Panc1 (cell line): ENCODE data around the gene TMEM39A. TPM values are rescaled to one million over a fixed set of nuclear protein-coding genes. Genes with fewer than 3 reads are reported as not detected.

Source experiments
- ATAC-seq: fragments of 200-7000 bp; cut with Tn5 transposase; 2 replicates; pipeline ENCODE4 v1.9.1; 2020; ENCODE audit warnings: mild to moderate bottlenecking, moderate library complexity
- BruUV-seq: library from RNA; stranded (reverse); fragments of 400-500 nt; replicated peaks from 2 replicates; lab custom pipeline; 2021; lab: Mats Ljungman, UMichigan
- CTCF ChIA-PET: fragments of 300-600 bp; sonication (Branson Sonifier 250); formaldehyde crosslinking; loops from one replicate; lab custom pipeline; 2022; ENCODE audit warnings: antibody characterized with exemption; lab: Charles Lee
- POLR2A ChIA-PET: fragments of 300-600 bp; sonication (Branson Sonifier 250); formaldehyde crosslinking; loops from one replicate; lab custom pipeline; 2022; ENCODE audit warnings: antibody characterized with exemption; lab: Charles Lee
- DNase-seq: peaks from one replicate; pipeline ENCODE4 v3.0.0-alpha.2; 2010; ENCODE audit warnings: low read depth, low spot score
- H3K27ac ChIP-seq: 2 replicates; pipeline ENCODE4 v1.5.1; 2011; ENCODE audit warnings: mild to moderate bottlenecking, low read length, inconsistent platforms
- H3K27me3 ChIP-seq: fragments of 200-500 bp; sonication (Bioruptor generic); 2 replicates; pipeline ENCODE4 v1.6.0; 2014; ENCODE audit warnings: low read length, inconsistent platforms; ENCODE audit not compliant: control insufficient read depth, insufficient read depth
- H3K36me3 ChIP-seq: fragments of 200-500 bp; sonication (Bioruptor generic); 2 replicates; pipeline ENCODE4 v1.5.1; 2014; ENCODE audit warnings: inconsistent platforms, mild to moderate bottlenecking, low read length, moderate library complexity; ENCODE audit not compliant: control insufficient read depth, insufficient read depth
- H3K4me1 ChIP-seq: 2 replicates; pipeline ENCODE4 v1.5.1; 2011; ENCODE audit warnings: inconsistent platforms, mild to moderate bottlenecking, low read length, moderate library complexity; ENCODE audit not compliant: control insufficient read depth, insufficient read depth
- H3K4me3 ChIP-seq, 2 experiments: 2 replicates each; pipeline ENCODE4 v1.5.1; 2011 to 2012; ENCODE audit warnings: low read depth in 2 of 2, low read length in 2 of 2, mild to moderate bottlenecking in 2 of 2, inconsistent platforms in 1 of 2, moderate library complexity in 1 of 2
- H3K9me3 ChIP-seq: fragments of 200-500 bp; sonication (Bioruptor generic); 2 replicates; pipeline ENCODE4 v1.5.1; 2014; ENCODE audit warnings: low read depth, mild to moderate bottlenecking, inconsistent platforms, low read length, moderate library complexity; ENCODE audit not compliant: control insufficient read depth, insufficient read depth
- CTCF ChIP-seq: fragments of 450-650 bp; IDR thresholded peaks from 2 replicates; pipeline ENCODE4 v1.5.1; 2017; ENCODE audit warnings: mild to moderate bottlenecking
- POLR2AphosphoS5 ChIP-seq: IDR thresholded peaks from 2 replicates; pipeline ENCODE4 v1.6.1; 2012; ENCODE audit warnings: mild to moderate bottlenecking, low read depth, low read length, moderate library complexity
- REST ChIP-seq, 2 experiments: IDR thresholded peaks; 2 replicates each; pipeline ENCODE4 v1.6.1; 2011 to 2012; ENCODE audit warnings: low read depth in 2 of 2, control low read depth in 1 of 2, low read length in 1 of 2, mild to moderate bottlenecking in 1 of 2, moderate library complexity in 1 of 2; ENCODE audit not compliant: insufficient read depth in 1 of 2
- SIN3A ChIP-seq: IDR thresholded peaks from 2 replicates; pipeline ENCODE4 v1.6.1; 2012; ENCODE audit warnings: low read depth, mild to moderate bottlenecking, low read length, moderate library complexity, borderline replicate concordance; ENCODE audit not compliant: insufficient read depth
- TCF7L2 ChIP-seq: IDR thresholded peaks from 2 replicates; pipeline ENCODE4 v1.6.1; 2011; ENCODE audit warnings: mild to moderate bottlenecking, low read depth, low read length, inconsistent platforms
- in situ Hi-C: cut with HindIII; loops from 2 replicates; pipeline ENCODE4 v1.10.0; 2016; ENCODE audit warnings: low sequenced_read_pairs, low pct_unique_long_range_greater_than_20kb
- intact Hi-C: fragments of 100-400 bp; cut with micrococcal nuclease; formaldehyde crosslinking; loops from one replicate; pipeline ENCODE4 v1.10.0; 2022; ENCODE audit not compliant: unreplicated experiment
- total RNA-seq: library from RNA; stranded (reverse); gene quantifications from one replicate; pipeline ENCODE4 v1.2.1, GENCODE V29; 2021; ENCODE audit not compliant: unreplicated experiment

The TMEM39A gene
- total RNA-seq, 1 experiment from 2014 or later: 47.8 TPM

- in situ Hi-C loops: no loop called here
- H3K27me3 ChIP-seq: no peaks in the 10 kb centered on the region
- no peaks in the 10 kb centered on the region for H3K9me3 ChIP-seq
- no peaks in the 10 kb centered on the region for H3K4me1 ChIP-seq
- TF ChIP-seq CTCF (no peak), REST (IDR thresholded peaks at IDR 0.05; ENCODE audit: insufficient read depth in 1 of 2, low read depth in 2 of 2, low read length in 1 of 2) (no peak), TCF7L2 (no peak), SIN3A (no peak), POLR2AphosphoS5 (no peak)
- no peak overlapping the region for H3K4me3 ChIP-seq
- ATAC-seq (no peak), DNase-seq (no peak)
- ChIA-PET POLR2A (no interaction called here), CTCF (no interaction called here)
- intact Hi-C loops: no loop called here
- H3K36me3 ChIP-seq: no peaks in the 10 kb centered on the region
- no peak overlapping the region for H3K27ac ChIP-seq
- no TSS peak for BruUV-seq
Observed at GRCh38 chr3:119400466-119400865, 62.9 kb downstream of the TMEM39A start.

- no peaks in the 10 kb centered on the region for H3K36me3 ChIP-seq
- intact Hi-C loops (no loop called here), in situ Hi-C loops (no loop called here)
- H3K27me3 ChIP-seq: no peaks in the 10 kb centered on the region
- no peak overlapping the region for H3K27ac ChIP-seq
- DNase-seq (no peak), ATAC-seq (no peak)
- ChIA-PET POLR2A (no interaction called here), CTCF (no interaction called here)
- no peak for TF ChIP-seq POLR2AphosphoS5
- TF ChIP-seq TCF7L2: no peak
- no peak for TF ChIP-seq CTCF
- no peak for TF ChIP-seq SIN3A
- no peak for TF ChIP-seq REST (IDR thresholded peaks at IDR 0.05; ENCODE audit: insufficient read depth in 1 of 2, low read depth in 2 of 2, low read length in 1 of 2)
- no peaks in the 10 kb centered on the region for H3K4me1 ChIP-seq
- no TSS peak for BruUV-seq
- no peaks in the 10 kb centered on the region for H3K9me3 ChIP-seq
- H3K4me3 ChIP-seq: no peak overlapping the region
Observed at GRCh38 chr3:119396870-119397269, 66.5 kb downstream of the TMEM39A start.
